Transverse colon (tissue), 4 donors: ENCODE measurements around the gene NOTUM.

Experiments
- POLR2A ChIP-seq: fragments of 450-650 bp; IDR thresholded peaks from one replicate; pipeline ENCODE4 v1.6.1; 2016; ENCODE audit warnings: antibody characterized with exemption, mild to moderate bottlenecking, moderate library complexity
- POLR2AphosphoS5 ChIP-seq, 3 donors: sonication (generic); formaldehyde crosslinking; IDR thresholded peaks; one replicate each; pipeline ENCODE4 v1.6.1; 2016; ENCODE audit warnings: antibody characterized with exemption in 3 of 3
- TF ChIP-seq, protein P1 (sequence below), 5 experiments: fragments of 200-600 bp in 3 of 5; fragments of 450-650 bp in 2 of 5; sonication (generic) in 3 of 5; IDR thresholded peaks; 1 replicate in 2 of 5; 2 replicates in 3 of 5; pipeline ENCODE4 v1.5.1; 2016 to 2017; ENCODE audit warnings: antibody characterized with exemption in 5 of 5, inconsistent platforms in 3 of 5, mild to moderate bottlenecking in 2 of 5, moderate library complexity in 1 of 5

DNA sequence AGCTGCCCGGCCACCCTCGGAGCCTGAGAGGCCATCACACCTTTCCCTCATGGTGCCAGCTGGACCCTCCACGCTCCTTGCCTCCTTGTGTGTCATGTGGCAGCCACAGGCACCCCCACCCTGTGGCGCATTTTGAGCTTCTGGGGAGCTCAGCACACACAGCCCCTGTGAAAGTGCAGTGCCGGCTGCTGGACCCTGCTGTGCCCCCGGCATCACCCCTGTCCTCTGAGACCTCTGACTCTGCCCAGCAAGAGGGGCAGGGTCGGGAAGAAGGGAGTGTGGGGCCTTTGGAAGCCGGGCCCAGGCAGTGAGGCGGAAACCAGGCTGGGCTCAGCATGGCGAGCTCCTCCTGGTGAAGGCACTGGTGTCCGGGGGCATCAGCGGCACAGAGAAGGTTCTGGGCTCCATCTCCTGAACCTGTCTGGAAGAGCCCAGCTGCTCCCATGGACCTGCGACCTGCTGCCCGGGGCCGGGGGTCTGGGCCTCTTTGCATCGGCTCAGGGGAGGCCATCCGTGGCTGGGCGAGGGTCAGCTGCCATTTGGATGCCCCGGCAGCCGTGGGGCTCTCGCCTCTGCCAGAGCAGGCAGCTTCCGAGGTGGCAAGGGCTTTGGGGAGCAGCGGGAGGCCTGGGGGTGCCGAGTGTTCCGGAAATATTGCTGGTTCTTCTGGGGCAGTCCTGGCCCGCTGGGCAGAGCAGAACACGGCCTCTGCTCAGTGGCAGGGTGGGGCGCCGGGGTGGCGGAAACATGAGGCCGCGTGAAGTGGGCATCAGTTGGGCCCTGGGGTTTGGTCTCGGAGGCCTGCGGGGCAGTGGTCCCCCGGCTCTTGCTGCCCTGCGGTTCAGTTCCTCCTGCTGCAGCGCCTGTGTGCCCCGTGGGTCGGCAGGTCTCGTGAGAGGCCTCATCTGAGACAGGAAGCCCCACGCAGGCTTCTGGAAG is 43.8 kb upstream of the NOTUM start:
- TF ChIP-seq POLR2A: no peak
- TF ChIP-seq, protein P1, sequence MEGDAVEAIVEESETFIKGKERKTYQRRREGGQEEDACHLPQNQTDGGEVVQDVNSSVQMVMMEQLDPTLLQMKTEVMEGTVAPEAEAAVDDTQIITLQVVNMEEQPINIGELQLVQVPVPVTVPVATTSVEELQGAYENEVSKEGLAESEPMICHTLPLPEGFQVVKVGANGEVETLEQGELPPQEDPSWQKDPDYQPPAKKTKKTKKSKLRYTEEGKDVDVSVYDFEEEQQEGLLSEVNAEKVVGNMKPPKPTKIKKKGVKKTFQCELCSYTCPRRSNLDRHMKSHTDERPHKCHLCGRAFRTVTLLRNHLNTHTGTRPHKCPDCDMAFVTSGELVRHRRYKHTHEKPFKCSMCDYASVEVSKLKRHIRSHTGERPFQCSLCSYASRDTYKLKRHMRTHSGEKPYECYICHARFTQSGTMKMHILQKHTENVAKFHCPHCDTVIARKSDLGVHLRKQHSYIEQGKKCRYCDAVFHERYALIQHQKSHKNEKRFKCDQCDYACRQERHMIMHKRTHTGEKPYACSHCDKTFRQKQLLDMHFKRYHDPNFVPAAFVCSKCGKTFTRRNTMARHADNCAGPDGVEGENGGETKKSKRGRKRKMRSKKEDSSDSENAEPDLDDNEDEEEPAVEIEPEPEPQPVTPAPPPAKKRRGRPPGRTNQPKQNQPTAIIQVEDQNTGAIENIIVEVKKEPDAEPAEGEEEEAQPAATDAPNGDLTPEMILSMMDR (IDR thresholded peaks at IDR 0.05): no peak
- no peak for TF ChIP-seq POLR2AphosphoS5 (IDR thresholded peaks at IDR 0.05)
